Stimulated activated CD4-positive, alpha-beta T cell treated with anti-CD3 and anti-CD28 coated beads, Interleukin-1b, Interleukin-23, amount 100 ng/mL, for 48 hours (primary cell): ENCODE results near the gene SLC35B2.
A peak's percentile ranks its signal among the peaks of the same experiment; 100 is the strongest.

Source experiments
- DNase-seq: peaks from one replicate; pipeline ENCODE4 v3.0.0-alpha.2; 2020

The SLC35B2 gene, protein sequence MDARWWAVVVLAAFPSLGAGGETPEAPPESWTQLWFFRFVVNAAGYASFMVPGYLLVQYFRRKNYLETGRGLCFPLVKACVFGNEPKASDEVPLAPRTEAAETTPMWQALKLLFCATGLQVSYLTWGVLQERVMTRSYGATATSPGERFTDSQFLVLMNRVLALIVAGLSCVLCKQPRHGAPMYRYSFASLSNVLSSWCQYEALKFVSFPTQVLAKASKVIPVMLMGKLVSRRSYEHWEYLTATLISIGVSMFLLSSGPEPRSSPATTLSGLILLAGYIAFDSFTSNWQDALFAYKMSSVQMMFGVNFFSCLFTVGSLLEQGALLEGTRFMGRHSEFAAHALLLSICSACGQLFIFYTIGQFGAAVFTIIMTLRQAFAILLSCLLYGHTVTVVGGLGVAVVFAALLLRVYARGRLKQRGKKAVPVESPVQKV

DNA sequence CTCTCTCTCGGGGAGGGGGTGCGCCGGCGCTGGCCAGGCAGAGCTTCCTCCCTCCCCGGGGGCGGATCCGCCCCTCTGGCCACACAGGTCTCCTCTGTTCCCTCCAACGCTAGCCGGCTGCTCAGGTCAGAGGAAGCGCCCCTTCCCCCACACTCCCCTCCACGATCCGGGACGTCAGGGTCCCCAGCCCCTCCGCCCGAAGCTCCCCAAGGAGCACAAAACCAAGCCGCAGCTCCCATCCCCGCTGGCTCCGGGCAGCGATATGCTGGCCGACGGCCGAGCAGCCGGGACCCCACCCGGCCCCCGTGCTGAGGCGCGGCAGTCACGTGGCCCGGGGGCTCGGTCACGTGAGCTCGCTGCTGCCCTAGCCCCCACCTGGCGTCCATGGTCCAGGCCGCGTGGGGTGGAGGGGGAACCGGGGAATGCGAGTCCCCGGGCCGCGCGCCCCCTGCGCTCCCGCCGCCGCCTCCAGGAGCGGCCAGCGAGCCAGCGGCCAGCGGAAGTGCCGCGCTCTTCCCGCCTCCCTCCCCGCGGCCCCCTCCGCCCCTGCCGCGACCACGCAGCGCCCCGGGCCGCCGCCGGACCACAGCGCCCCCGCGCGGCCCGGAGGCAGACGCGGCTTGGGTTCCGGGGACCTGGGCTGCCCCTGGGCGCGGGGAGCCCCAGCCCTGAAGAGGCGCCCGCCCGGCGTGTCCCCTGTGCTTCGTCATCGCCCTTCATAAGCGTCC is at the start of gene SLC35B2:
TSS of gene SLC35B2 (minus strand) at position 504 of the 728 bp plus-strand sequence. CDS start at position 386, 118 bp downstream.
- DNase-seq, result peak; percentile 64

DNA sequence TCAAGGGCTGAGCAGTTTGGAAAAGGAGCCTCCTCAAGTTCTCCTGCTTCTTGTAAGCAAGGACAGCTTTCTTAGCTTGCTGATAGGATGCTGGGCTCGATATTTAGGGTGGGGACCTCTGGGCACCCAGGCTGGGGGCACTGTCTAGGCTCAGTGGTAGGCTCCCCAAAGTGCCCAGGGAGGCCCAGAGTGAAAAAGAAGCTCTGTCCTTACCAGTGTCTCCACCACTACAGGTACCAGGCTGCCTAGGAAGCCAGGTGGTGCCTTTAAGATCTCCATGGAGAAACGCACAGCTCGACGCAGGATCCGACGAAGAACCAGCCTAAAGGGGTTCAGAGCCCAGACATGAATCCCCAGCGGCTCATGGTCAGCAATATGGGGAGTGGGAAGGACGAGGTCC is 49.4 kb upstream of the SLC35B2 start:
- DNase-seq, result no peak

GRCh38 chr6:44305200-44305725 is 47.9 kb upstream of the SLC35B2 start:
- no peak for DNase-seq

DNA sequence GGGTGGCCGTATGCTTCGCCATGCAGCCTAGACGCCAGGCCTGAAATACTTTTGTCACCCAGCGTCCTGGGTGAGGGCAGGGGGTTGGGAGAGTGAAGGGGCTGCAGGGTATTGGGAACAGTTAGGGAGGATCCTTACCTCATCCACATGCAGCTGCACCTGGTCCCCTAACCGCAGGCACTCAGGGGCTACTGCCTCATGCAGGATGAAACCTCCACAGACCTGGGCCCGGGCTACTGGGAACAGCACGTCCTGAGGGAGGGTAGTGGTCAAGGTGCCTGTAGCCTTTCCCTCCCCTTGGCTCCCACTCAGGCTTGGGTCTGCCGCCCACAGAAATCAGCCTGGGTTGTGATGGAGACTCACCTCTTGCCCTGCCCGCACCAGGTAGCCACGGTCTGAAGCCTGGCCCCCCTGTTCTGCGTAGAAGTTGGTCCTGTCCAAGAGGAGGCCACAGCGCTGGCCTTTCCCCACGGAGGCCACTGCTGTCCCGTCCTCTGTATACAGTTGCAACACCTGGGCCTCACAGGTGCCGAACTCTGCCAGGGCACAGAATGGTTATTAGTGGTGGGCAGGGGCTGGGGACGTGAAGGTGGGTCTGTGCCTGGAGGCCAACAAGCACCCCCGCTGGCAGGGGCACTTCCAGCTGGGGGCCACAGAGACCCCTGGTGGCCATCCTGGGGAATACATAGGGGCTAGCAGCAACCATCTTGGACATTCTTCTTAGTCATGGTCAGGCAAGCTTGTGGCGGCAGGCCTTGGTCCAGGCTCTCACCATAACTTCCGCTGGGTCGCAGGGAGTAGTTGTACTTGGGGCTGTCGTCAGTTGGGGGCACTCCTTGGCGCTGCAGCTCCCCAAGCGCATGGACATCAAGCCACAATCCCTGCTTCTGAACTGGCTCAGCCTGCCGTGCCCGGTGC is 47.2 kb upstream of the SLC35B2 start:
- DNase-seq, result no peak

DNA sequence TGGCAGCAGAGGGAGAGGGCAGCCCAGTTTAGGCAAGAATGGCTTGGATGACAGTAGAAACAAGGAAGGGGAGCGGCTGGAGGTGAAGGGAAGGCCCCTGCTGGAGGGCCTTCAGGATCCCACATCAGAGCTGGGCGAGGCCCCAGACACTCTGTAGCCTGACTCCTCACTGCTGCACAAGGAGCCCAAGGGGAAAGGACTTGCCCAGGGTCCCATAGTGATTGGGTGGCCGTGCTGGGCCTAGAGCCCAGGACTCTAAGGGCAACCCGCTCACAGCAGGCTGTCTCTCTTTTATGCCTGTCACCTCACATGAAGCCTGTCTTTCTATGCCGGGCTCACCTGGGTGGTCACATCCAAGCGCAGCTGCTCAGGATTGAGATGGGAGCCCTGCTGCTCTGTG is 46.5 kb upstream of the SLC35B2 start:
- no peak for DNase-seq

GRCh38 chr6:44302856-44303255 is 45.5 kb upstream of the SLC35B2 start:
- DNase-seq, result no peak

- no peak for DNase-seq
Measured at GRCh38 chr6:44301782-44302564, 44.6 kb upstream of the SLC35B2 start.

DNA sequence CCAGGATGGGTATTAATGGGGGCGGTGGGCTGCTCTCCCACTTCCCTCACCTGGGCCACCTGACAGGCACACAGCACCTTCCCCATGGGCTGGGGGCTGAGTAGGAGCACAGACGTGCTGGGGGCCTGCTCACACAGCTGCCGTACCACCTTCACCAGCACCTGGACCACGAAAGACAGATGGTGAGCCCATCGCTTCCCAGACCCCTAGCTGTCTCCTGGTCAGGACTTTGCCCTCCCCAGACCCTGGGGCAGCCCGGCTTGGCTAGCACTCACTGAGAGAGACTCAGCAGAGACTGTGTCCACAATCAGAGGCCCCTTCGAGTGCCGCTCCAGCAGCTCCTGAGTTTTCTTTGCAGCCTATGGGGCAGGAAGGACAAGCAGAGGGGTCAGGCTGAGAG is 43.8 kb upstream of the SLC35B2 start:
- no peak for DNase-seq

DNA sequence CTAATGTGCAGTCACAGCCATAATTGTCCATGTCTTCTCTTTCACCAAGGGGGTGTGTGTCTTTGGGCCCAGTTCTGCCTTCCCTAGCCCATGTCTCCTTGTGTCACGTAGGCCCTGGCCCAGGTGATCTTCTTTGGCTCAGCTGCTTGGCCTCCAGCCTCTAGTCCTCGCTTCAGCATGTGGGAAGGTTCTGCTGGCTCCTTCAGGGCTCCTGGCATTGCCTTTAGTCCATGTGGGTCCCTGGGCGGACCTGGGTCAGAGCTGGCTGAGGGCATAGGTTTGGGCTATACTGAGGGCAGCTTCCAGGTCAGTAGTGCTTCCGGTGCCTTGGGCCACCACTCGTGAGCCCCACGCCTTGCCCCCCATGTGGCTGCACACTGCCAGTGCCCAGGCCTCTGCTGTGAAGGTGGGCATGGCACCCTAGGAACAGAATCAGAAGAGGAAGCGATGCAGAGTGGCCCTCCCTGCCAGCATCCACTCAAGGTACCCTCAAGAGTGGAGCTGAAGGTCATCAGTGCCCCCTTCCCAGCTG is 43.0 kb upstream of the SLC35B2 start:
- no peak for DNase-seq

GRCh38 chr6:44298864-44299263 is 41.5 kb upstream of the SLC35B2 start:
- no peak for DNase-seq

DNA sequence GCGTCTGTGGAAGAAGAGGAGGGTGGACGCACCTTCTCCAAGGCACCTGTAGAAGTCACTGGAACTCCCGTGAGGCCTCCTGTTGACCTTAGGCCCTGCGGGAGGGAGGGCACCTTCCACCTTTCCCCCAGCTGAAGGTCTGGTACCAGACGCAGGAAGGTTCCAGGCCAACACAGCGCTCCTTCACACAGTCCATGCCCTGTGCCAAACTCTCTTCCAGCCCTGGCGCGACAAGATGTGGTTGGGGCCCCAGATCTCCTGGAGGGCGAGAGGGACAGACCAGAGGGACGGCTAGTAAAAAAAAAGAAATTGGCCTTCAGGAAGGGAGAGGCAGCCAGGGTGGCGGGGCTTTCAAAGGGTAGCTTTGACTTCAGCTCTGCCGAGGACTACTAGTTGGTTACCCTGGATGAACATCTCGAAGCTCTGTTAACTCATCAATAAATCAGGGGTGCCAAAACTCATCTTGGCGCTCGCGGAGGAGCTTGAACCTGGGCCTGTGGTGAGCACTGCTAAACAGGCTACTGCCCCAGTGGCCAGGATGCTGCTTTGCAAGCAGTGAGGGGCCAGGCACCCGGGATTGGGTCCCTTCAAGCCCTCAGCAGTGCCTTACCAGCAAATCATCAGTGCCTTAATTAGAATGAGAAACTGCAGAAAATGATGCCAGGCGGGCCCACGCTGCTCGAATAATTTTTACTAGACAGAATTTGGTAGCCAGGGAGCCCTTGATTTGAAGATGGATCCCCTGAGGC is 40.9 kb upstream of the SLC35B2 start:
- DNase-seq, result no peak

DNA sequence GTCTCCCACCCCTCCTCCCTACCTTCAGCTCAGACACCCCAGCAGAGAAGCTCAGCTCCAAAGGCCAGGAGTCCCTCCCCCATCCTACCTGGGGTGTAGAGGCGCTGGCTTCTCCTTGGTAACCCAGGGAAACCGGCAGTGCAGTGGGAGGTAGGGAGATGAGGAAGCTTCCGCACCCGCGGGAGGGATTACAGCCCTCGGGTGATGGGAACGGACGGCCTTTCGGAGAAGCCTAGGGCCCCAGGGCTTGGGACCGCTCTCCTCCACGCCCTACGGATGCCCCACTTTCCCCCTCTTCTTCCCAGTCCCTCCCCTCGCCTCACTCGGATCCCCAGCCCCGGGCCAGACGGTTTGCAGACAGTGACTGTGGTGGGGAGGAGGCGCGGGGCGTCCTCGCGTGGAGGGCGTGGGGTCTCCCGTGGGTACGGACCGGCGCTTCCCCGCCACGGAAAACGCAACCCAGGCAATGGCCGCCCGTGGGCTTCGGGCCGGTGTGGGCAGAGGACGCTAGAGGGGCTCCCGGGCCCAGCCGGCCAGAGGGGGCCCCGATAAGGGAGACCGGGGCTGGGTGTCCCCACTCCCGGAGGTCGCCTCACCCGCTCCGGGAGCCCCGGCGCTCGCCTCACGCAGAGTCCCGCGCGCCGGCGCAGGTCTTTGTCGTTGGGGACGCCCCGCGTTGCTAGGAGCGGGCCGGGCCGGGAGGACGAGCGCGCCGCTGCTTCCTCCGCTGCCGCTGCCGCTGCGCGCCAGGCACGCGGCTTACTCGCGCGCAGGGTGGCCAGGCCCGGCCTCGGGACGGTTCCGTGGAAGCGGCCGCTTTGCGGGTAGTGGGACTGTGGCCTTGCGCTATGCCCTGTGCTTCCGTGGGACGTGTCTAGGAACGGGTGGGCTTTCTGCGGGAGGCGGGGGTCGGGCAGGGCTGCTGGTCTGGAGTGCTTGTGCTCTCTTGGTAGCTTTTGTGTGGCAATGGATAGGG is 40.0 kb upstream of the SLC35B2 start:
- DNase-seq, result peak; percentile 46

- no peak for DNase-seq
Measured at GRCh38 chr6:44294832-44295791, 37.8 kb upstream of the SLC35B2 start.

DNA sequence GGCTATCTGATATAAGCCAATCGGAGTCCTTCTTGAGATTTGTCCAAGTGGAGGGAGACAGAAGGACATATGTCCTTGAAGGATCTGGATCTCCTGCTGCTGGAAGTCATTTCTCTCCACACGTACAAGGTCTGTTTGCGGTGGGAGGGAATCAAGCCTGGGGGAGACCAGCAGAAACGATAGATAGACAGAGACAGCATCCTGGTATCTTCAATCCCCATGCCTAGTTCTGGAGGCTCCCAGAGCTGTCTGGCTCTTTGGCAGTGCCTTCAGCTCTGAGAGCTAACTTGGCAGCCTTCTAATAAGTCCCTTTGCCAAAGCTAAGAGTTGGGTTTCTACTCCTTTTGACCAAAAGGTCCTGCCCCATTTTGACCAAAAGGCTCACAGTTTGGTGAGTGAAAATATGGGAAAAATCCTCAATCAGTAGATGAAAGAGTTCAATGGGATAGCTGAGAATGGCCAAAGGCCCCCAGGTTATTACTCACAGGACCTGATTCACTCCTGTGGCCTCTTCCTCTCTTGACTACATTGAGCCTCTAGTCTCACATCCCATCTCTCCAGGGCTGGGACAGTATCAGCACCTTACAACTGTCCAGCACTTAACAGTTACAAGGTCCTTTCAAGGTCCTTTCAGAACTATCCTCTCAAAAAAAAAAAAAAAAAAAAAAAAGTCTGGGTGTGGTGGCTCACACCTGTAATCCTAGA is 35.5 kb upstream of the SLC35B2 start:
- no peak for DNase-seq

DNA sequence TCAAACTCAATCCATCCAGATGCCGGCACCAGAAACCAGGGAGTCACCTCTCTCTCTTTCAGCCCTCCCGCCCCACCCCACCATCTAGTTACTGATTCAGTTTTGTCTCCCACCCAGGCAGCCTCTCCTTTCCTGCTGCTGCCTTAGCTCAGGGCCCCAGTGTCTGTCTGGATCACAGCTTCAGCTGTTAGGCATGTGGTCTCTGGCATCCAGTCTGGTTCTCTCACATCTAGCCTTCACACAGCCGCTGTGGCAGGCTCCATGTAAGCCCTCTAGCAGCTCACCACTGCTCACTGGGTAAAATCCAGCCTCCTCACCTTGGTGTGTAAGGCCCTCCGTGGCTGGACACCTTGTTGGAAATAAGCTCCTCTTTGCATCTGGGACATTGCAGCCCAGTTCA is 34.5 kb upstream of the SLC35B2 start:
- no peak for DNase-seq

GRCh38 chr6:44289726-44290260 is 32.5 kb upstream of the SLC35B2 start:
- DNase-seq, result no peak

- no peak for DNase-seq
Measured at GRCh38 chr6:44286747-44287146, 29.4 kb upstream of the SLC35B2 start.

DNA sequence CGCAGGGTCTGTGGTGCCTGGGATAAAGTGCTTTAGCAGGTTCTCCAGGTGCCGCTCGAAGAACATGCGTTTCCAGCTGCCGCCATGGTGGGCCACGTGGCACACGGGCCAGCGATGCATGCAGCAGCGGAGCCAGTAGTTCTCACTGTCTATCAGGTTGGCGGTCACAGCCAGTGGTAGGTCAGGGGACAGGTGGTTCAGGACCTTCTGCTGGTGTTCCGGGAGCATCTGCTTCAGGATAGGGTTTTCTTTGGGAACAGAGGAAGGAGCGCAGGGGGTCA is 28.9 kb upstream of the SLC35B2 start:
- DNase-seq, result no peak
